IMR-90 (cell line): ENCODE results near the gene SBK3. TPM values are rescaled to one million over a fixed set of nuclear protein-coding genes. Genes with fewer than 3 reads are reported as not detected.

Source experiments
- ATAC-seq: fragments of 200-7000 bp; cut with Tn5 transposase; 2 replicates; pipeline ENCODE4 v1.9.1; 2020; ENCODE audit warnings: low read depth, mild to moderate bottlenecking, moderate library complexity
- BruUV-seq: library from RNA; stranded (reverse); fragments of 400-500 nt; replicated peaks from 2 replicates; lab custom pipeline; 2021; lab: Mats Ljungman, UMichigan
- CTCF ChIA-PET: fragments of 300-600 bp; formaldehyde crosslinking; extraction: SDS; loops from one replicate; lab custom pipeline; 2021; ENCODE audit warnings: antibody characterized with exemption; lab: Yijun Ruan, JAX
- POLR2A ChIA-PET: fragments of 300-600 bp; sonication (Branson Sonifier 250); formaldehyde crosslinking; loops from one replicate; lab custom pipeline; 2022; ENCODE audit warnings: antibody characterized with exemption; ENCODE audit not compliant: unreplicated experiment; lab: Charles Lee
- DNase-seq: peaks from one replicate; pipeline ENCODE4 v3.0.0; 2013
- H2AFZ ChIP-seq: replicated peaks from 2 replicates; pipeline ENCODE3; 2013; ENCODE audit warnings: low read length, mild to moderate bottlenecking; ENCODE audit not compliant: poor library complexity
- H2AK5ac ChIP-seq: 2 replicates; pipeline ENCODE4 v1.6.1; 2013; ENCODE audit warnings: low read depth, low read length, inconsistent platforms
- H2AK9ac ChIP-seq: replicated peaks from 2 replicates; pipeline ENCODE3; 2013; ENCODE audit warnings: mild to moderate bottlenecking, low read depth, low read length, moderate library complexity; ENCODE audit not compliant: poor library complexity
- H2BK120ac ChIP-seq: 2 replicates; pipeline ENCODE4 v1.6.1; 2013; ENCODE audit warnings: low read depth, low read length, inconsistent platforms
- H2BK15ac ChIP-seq: 3 replicates; pipeline ENCODE4 v1.6.1; 2013; ENCODE audit warnings: low read depth, low read length, inconsistent platforms
- H2BK20ac ChIP-seq: 2 replicates; pipeline ENCODE4 v1.6.1; 2013; ENCODE audit warnings: low read depth, mild to moderate bottlenecking, inconsistent platforms, low read length, moderate library complexity
- H2BK5ac ChIP-seq: 2 replicates; pipeline ENCODE4 v1.6.1; 2013; ENCODE audit warnings: mild to moderate bottlenecking, low read depth, low read length, inconsistent platforms; ENCODE audit not compliant: poor library complexity, severe bottlenecking
- H3K14ac ChIP-seq: replicated peaks from 2 replicates; pipeline ENCODE4 v1.6.1; 2013; ENCODE audit warnings: low read depth, low read length, inconsistent platforms
- H3K18ac ChIP-seq: 2 replicates; pipeline ENCODE4 v1.6.1; 2013; ENCODE audit warnings: low read depth, low read length, control low read depth
- H3K23ac ChIP-seq: 2 replicates; pipeline ENCODE4 v1.6.1; 2013; ENCODE audit warnings: low read depth, low read length, inconsistent platforms
- H3K27ac ChIP-seq: 2 replicates; pipeline ENCODE4 v1.5.1; 2013; ENCODE audit warnings: mild to moderate bottlenecking, control low read depth, low read length; ENCODE audit not compliant: insufficient read depth
- H3K27me3 ChIP-seq: 2 replicates; pipeline ENCODE4 v1.6.1; 2013; ENCODE audit warnings: low read length; ENCODE audit not compliant: control insufficient read depth, insufficient read depth
- H3K36me3 ChIP-seq: 2 replicates; pipeline ENCODE4 v1.6.1; 2013; ENCODE audit warnings: low read length, mixed read lengths; ENCODE audit not compliant: control insufficient read depth, insufficient read depth
- H3K4ac ChIP-seq: 2 replicates; pipeline ENCODE4 v1.6.1; 2013; ENCODE audit warnings: low read depth, low read length, inconsistent platforms
- H3K4me1 ChIP-seq: 2 replicates; pipeline ENCODE4 v1.6.1; 2013; ENCODE audit warnings: low read length, mixed read lengths; ENCODE audit not compliant: control insufficient read depth, insufficient read depth
- H3K4me2 ChIP-seq: 2 replicates; pipeline ENCODE4 v1.6.1; 2013; ENCODE audit warnings: low read depth, mild to moderate bottlenecking, control low read depth, low read length, moderate library complexity
- H3K4me3 ChIP-seq: 2 replicates; pipeline ENCODE4 v1.5.1; 2013; ENCODE audit warnings: low read depth, mild to moderate bottlenecking, control low read depth, low read length, moderate library complexity; ENCODE audit not compliant: insufficient read depth
- H3K56ac ChIP-seq: 2 replicates; pipeline ENCODE4 v1.6.1; 2013; ENCODE audit warnings: low read length, inconsistent platforms; ENCODE audit not compliant: insufficient read depth; ENCODE audit errors: extremely low read depth
- H3K79me1 ChIP-seq, 2 experiments: 2 replicates each; pipeline ENCODE4 v1.6.1; 2013; ENCODE audit warnings: low read length in 2 of 2, inconsistent platforms in 1 of 2, low read depth in 1 of 2
- H3K9ac ChIP-seq: 2 replicates; pipeline ENCODE4 v1.6.1; 2013; ENCODE audit warnings: low read depth, low read length, control low read depth
- H3K9me1 ChIP-seq: 2 replicates; pipeline ENCODE4 v1.6.1; 2013; ENCODE audit warnings: low read length, inconsistent platforms; ENCODE audit not compliant: insufficient read depth
- H3K9me3 ChIP-seq: 2 replicates; pipeline ENCODE4 v1.6.1; 2013; ENCODE audit warnings: low read length; ENCODE audit not compliant: control insufficient read depth, insufficient read depth
- H4K20me1 ChIP-seq: 2 replicates; pipeline ENCODE4 v1.6.1; 2013; ENCODE audit warnings: low read length, inconsistent platforms; ENCODE audit not compliant: insufficient read depth
- H4K5ac ChIP-seq: 2 replicates; pipeline ENCODE4 v1.6.1; 2013; ENCODE audit warnings: mild to moderate bottlenecking, low read depth, low read length, control low read depth
- H4K8ac ChIP-seq, 2 experiments: 2 replicates each; pipeline ENCODE4 v1.6.1; 2013; ENCODE audit warnings: low read depth in 2 of 2, low read length in 2 of 2, control low read depth in 1 of 2, inconsistent platforms in 1 of 2
- H4K91ac ChIP-seq: 2 replicates; pipeline ENCODE4 v1.6.1; 2013; ENCODE audit warnings: low read depth, low read length, inconsistent platforms; ENCODE audit not compliant: insufficient read depth
- BHLHE40 ChIP-seq: fragments of 150-350 bp; IDR thresholded peaks from 2 replicates; pipeline ENCODE4 v1.6.1; 2016; ENCODE audit warnings: mild to moderate bottlenecking, low read depth, low read length
- NFE2L2 ChIP-seq: fragments of 150-350 bp; IDR thresholded peaks from 2 replicates; pipeline ENCODE4 v1.6.1; 2016; ENCODE audit warnings: low read depth, mild to moderate bottlenecking, low read length
- RCOR1 ChIP-seq: IDR thresholded peaks from 2 replicates; pipeline ENCODE4 v1.6.1; 2012; ENCODE audit warnings: mild to moderate bottlenecking, low read length, improper control_type of control experiment; ENCODE audit not compliant: insufficient replicate concordance
- WGBS, 2 experiments: methylation state at CpG; one replicate each; pipeline versions ENCODE4 v1.1.5 to v1.1.7; 2013; ENCODE audit warnings: missing lambda C conversion rate in 2 of 2; ENCODE audit not compliant: insufficient read length in 1 of 2; ENCODE audit errors: extremely low coverage in 2 of 2; 5-methylcytosine and 5-hydroxymethylcytosine counted together
- dilution Hi-C: fragments of 300-500 bp; cut with HindIII; formaldehyde crosslinking; loops from one replicate; pipeline ENCODE4 v1.14.3; 2018; ENCODE audit warnings: low sequenced_read_pairs; ENCODE audit not compliant: unreplicated experiment
- in situ Hi-C: fragments of 300-500 bp; cut with MboI; formaldehyde crosslinking; loops from 3 replicates; pipeline ENCODE4 v1.14.3; 2019; ENCODE audit warnings: low sequenced_read_pairs, inconsistent platforms, mixed read lengths
- intact Hi-C: fragments of 100-400 bp; cut with micrococcal nuclease; formaldehyde crosslinking; loops from 2 replicates; pipeline ENCODE4 v1.10.0; 2022
- polyA plus RNA-seq, 3 experiments: library from polyadenylated mRNA; depleted of rRNA; stranded (reverse); fragments of >200 nt; gene quantifications; 2 replicates each; pipeline ENCODE4 v1.2.3, GENCODE V29; 2012; ENCODE audit warnings: low replicate concordance in 1 of 3
- total RNA-seq: library from RNA; depleted of rRNA; stranded (reverse); fragments of >200 nt; gene quantifications from 2 replicates; pipeline ENCODE4 v1.2.3, GENCODE V29; 2012

The SBK3 gene
- total and polyA plus RNA-seq, 2 of the 4 experiments (the other 2 are of a cell fraction): 0.05 to 0.18 TPM

DNA sequence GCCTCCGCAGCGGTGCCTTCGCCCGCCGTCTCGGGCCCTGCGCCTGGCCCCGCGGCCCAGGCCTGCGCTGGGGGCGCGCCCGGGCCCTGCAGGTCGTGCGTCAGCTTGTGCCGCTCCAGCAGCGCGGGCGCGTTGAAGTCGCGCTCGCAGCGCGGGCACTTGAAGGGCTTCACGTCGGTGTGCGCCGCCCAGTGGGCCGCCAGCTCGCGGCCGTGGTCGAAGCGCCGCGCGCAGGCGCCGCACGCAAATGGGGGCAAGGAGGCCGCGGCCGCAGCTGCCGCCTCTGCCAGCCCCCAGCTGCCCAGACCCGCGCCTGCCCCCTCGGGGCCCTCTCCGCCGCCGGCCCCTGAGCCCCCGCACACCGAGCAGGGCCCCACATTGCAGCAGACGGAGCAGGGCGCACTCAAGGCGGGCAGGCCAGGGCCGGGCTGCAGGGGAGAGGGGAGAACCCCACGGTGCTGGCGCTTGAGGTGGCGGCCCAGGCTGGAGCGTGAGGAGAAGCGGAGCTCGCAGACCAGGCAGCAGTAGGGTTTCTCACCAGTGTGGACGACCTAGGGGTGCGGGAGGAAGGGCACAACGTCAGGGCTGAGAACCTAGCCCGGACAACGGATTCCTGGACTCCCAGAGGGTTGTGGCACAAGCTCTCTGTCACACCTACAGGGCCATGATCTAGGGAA lies 47.9 kb upstream of the SBK3 start:
- Histone ChIP-seq H3K56ac (no peak overlapping the region), H4K20me1 (no peaks in the 10 kb centered on the region), H2BK15ac (no peak overlapping the region), H3K14ac (no peak overlapping the region), H2BK20ac (no peak overlapping the region), H4K8ac (no peak overlapping the region), H4K5ac (no peak overlapping the region), H3K9ac (no peak overlapping the region), H2AK9ac (no peak overlapping the region), H3K27ac (no peak overlapping the region), H4K91ac (no peak overlapping the region), H3K36me3 (peaks cover 42% of the 10 kb centered on the region), H3K27me3 (no peaks in the 10 kb centered on the region), H3K18ac (no peak overlapping the region), H2BK120ac (no peak overlapping the region), H3K79me1 (peaks cover 1 to 13% of the 10 kb centered on the region in 2 experiments), H3K4ac (no peak overlapping the region), H3K9me1 (peaks cover 3% of the 10 kb centered on the region; the same call in 1 of the 2 replicates), H2BK5ac (no peak overlapping the region), H3K23ac (no peak overlapping the region), H3K4me3 (no peak overlapping the region), H3K4me1 (no peaks in the 10 kb centered on the region), H3K4me2 (no peak overlapping the region), H2AK5ac (no peak overlapping the region), H2AFZ (no peak overlapping the region), H3K9me3 (no peaks in the 10 kb centered on the region)
- dilution Hi-C loops (no loop called here), intact Hi-C loops (no loop called here), in situ Hi-C loops (no loop called here)
- ATAC-seq: no peak
- no TSS peak for BruUV-seq
- ChIA-PET POLR2A (no interaction called here), CTCF (no interaction called here)
- WGBS, 2 experiments: 85% methylated on average over 44 of the region's 68 CpGs; no CpG with 5 or more reads in 1 of the 2 experiments
- no peak for TF ChIP-seq BHLHE40
- no peak for TF ChIP-seq RCOR1
- no peak for TF ChIP-seq NFE2L2
- DNase-seq: no peak
